GM03348 (cell line): ENCODE measurements around the gene ISG20.

Experiments used
- DNase-seq: peaks from one replicate; pipeline ENCODE4 v3.0.0; 2012; ENCODE audit warnings: low spot score

Gene ISG20

GRCh38 chr15:88653200-88654064 is 14.6 kb downstream of the ISG20 start:
- no peak for DNase-seq

GRCh38 chr15:88654430-88655102 is 15.8 kb downstream of the ISG20 start:
- DNase-seq, result no peak

GRCh38 chr15:88655103-88655553 is 16.3 kb downstream of the ISG20 start:
- DNase-seq, result no peak

GRCh38 chr15:88655800-88656488 is 17.1 kb downstream of the ISG20 start:
- DNase-seq, result no peak

- DNase-seq, result no peak
These were observed 18.0 kb downstream of the ISG20 start for GRCh38 chr15:88656760-88657221.

GRCh38 chr15:88657326-88658069 is 18.7 kb downstream of the ISG20 start:
- DNase-seq, result peak; percentile 87

GRCh38 chr15:88658070-88658965 is 19.5 kb downstream of the ISG20 start:
- DNase-seq, result no peak

- peak; percentile 85 for DNase-seq
These were observed 20.4 kb downstream of the ISG20 start for GRCh38 chr15:88658972-88659931.

GRCh38 chr15:88661041-88661700 is 22.4 kb downstream of the ISG20 start:
- DNase-seq, result no peak

GRCh38 chr15:88661761-88662556 is 23.1 kb downstream of the ISG20 start:
- no peak for DNase-seq

- DNase-seq, result no peak
These were observed 24.4 kb downstream of the ISG20 start for GRCh38 chr15:88663141-88663621.

GRCh38 chr15:88664151-88664778 is 25.4 kb downstream of the ISG20 start:
- DNase-seq, result no peak

GRCh38 chr15:88674661-88675060 is 35.8 kb downstream of the ISG20 start:
- no peak for DNase-seq

GRCh38 chr15:88678755-88679154 is 39.9 kb downstream of the ISG20 start:
- no peak for DNase-seq

- DNase-seq, result no peak
These were observed 41.6 kb downstream of the ISG20 start for GRCh38 chr15:88680241-88681001.

- peak; percentile 31 for DNase-seq
These were observed 42.9 kb downstream of the ISG20 start for GRCh38 chr15:88681610-88682221.
